ENCODE data around the gene VIP.

DNA sequence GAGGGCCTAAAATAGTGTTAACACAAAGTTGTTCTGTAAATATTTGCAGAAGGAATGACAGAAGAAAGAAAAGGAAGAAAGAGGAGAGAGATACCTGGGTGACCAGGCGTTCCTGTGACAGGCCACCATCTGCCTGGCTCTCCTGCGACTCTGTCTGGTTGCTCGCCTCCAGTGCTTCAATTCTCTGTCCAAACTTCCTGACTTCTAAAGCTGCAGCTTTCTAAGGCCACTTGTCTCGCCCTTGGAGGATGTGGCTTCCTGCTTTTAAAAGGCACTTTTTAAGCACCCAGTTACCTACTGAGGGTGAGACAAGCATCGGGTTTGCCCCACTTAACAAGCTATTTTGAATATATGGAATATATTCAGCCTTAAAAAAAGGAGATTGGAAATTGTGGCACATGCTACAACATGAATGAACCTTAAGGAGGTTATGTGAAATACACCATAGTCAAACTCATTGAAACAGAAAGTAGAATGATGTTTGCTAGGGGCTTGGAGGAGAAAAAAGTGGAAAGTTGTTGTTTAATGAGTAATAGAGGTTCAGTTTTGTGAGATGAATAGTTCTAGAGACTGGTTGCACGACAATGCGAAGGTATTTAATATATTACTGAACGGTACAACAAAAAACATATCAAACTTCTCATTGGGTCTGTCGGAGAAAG, 32.8 kb downstream of the VIP start:
- TF ChIP-seq, protein P1, sequence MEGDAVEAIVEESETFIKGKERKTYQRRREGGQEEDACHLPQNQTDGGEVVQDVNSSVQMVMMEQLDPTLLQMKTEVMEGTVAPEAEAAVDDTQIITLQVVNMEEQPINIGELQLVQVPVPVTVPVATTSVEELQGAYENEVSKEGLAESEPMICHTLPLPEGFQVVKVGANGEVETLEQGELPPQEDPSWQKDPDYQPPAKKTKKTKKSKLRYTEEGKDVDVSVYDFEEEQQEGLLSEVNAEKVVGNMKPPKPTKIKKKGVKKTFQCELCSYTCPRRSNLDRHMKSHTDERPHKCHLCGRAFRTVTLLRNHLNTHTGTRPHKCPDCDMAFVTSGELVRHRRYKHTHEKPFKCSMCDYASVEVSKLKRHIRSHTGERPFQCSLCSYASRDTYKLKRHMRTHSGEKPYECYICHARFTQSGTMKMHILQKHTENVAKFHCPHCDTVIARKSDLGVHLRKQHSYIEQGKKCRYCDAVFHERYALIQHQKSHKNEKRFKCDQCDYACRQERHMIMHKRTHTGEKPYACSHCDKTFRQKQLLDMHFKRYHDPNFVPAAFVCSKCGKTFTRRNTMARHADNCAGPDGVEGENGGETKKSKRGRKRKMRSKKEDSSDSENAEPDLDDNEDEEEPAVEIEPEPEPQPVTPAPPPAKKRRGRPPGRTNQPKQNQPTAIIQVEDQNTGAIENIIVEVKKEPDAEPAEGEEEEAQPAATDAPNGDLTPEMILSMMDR (IDR thresholded peaks at IDR 0.05) = no peak
- no peak for TF ChIP-seq TCF7L2 (IDR thresholded peaks at IDR 0.05; ENCODE audit: low read depth, low read length)
- TF ChIP-seq, protein P2, sequence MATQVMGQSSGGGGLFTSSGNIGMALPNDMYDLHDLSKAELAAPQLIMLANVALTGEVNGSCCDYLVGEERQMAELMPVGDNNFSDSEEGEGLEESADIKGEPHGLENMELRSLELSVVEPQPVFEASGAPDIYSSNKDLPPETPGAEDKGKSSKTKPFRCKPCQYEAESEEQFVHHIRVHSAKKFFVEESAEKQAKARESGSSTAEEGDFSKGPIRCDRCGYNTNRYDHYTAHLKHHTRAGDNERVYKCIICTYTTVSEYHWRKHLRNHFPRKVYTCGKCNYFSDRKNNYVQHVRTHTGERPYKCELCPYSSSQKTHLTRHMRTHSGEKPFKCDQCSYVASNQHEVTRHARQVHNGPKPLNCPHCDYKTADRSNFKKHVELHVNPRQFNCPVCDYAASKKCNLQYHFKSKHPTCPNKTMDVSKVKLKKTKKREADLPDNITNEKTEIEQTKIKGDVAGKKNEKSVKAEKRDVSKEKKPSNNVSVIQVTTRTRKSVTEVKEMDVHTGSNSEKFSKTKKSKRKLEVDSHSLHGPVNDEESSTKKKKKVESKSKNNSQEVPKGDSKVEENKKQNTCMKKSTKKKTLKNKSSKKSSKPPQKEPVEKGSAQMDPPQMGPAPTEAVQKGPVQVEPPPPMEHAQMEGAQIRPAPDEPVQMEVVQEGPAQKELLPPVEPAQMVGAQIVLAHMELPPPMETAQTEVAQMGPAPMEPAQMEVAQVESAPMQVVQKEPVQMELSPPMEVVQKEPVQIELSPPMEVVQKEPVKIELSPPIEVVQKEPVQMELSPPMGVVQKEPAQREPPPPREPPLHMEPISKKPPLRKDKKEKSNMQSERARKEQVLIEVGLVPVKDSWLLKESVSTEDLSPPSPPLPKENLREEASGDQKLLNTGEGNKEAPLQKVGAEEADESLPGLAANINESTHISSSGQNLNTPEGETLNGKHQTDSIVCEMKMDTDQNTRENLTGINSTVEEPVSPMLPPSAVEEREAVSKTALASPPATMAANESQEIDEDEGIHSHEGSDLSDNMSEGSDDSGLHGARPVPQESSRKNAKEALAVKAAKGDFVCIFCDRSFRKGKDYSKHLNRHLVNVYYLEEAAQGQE (IDR thresholded peaks at IDR 0.05; ENCODE audit: insufficient read depth in 1 of 2, low read depth in 2 of 2, low read length in 1 of 2) = no peak
